RPMI7951 (cell line): ENCODE measurements around the gene DYDC2. TPM values are rescaled to one million over a fixed set of nuclear protein-coding genes. Genes with fewer than 3 reads are reported as not detected.

ENCODE experiments used
- DNase-seq: peaks from one replicate; pipeline ENCODE4 v3.0.0-alpha.2; 2012; ENCODE audit warnings: low read depth
- total RNA-seq: library from RNA; depleted of rRNA; stranded (reverse); fragments of >200 nt; shearing (Covaris generic); gene quantifications from 2 replicates; pipeline ENCODE4 v1.2.3, GENCODE V29; 2014

Gene DYDC2
- total RNA-seq, 1 experiment from 2014 or later: not detected

GRCh38 chr10:80371467-80371866, 14.9 kb downstream of the DYDC2 start:
- no peak for DNase-seq

GRCh38 chr10:80372675-80373074, 16.1 kb downstream of the DYDC2 start:
- DNase-seq: no peak

- DNase-seq: no peak
Measured at GRCh38 chr10:80373502-80373901, 16.9 kb downstream of the DYDC2 start.

GRCh38 chr10:80379701-80380100, 23.1 kb downstream of the DYDC2 start:
- DNase-seq: no peak

- no peak for DNase-seq
Measured at GRCh38 chr10:80380185-80380584, 23.6 kb downstream of the DYDC2 start.

GRCh38 chr10:80382989-80383388, 26.4 kb downstream of the DYDC2 start:
- DNase-seq: peak; percentile 37

GRCh38 chr10:80390740-80391139, 34.2 kb downstream of the DYDC2 start:
- no peak for DNase-seq

- DNase-seq: no peak
Measured at GRCh38 chr10:80392250-80392649, 35.7 kb downstream of the DYDC2 start.

GRCh38 chr10:80394358-80394916, 37.9 kb downstream of the DYDC2 start:
- DNase-seq: no peak

GRCh38 chr10:80397014-80397413, 40.4 kb downstream of the DYDC2 start:
- no peak for DNase-seq

GRCh38 chr10:80400136-80400804, 43.7 kb downstream of the DYDC2 start:
- no peak for DNase-seq

- peak; percentile 34 for DNase-seq
Measured at GRCh38 chr10:80405035-80405434, 48.5 kb downstream of the DYDC2 start.

- no peak for DNase-seq
Measured at GRCh38 chr10:80405626-80406025, 49.0 kb downstream of the DYDC2 start.

- no peak for DNase-seq
Measured at GRCh38 chr10:80406204-80406603, 49.6 kb downstream of the DYDC2 start.

- peak; percentile 61 for DNase-seq
Measured at GRCh38 chr10:80407812-80408241, 51.2 kb downstream of the DYDC2 start.

- DNase-seq: peak; percentile 48
Measured at GRCh38 chr10:80408242-80409101, 51.9 kb downstream of the DYDC2 start, which contains the start of gene PRXL2A. PRXL2A (plus strand) TSS chr10:80408551; CDS start chr10:80420468, 11,917 bp downstream.

- no peak for DNase-seq
Measured at GRCh38 chr10:80409121-80409520, 52.5 kb downstream of the DYDC2 start.

- no peak for DNase-seq
Measured at GRCh38 chr10:80410122-80410521, 53.5 kb downstream of the DYDC2 start.

- DNase-seq: peak; percentile 33
Measured at GRCh38 chr10:80410578-80411145, 54.1 kb downstream of the DYDC2 start.

- DNase-seq: peak; percentile 86
Measured at GRCh38 chr10:80411267-80411668, 54.7 kb downstream of the DYDC2 start.

GRCh38 chr10:80411681-80412220, 55.2 kb downstream of the DYDC2 start:
- DNase-seq: no peak

GRCh38 chr10:80412486-80412885, 55.9 kb downstream of the DYDC2 start:
- no peak for DNase-seq
